ENCODE measurements around the gene TNS3.

- no peak for TF ChIP-seq POLR2A (IDR thresholded peaks at IDR 0.05; ENCODE audit: low read length)
- no peak for TF ChIP-seq GATA1 (IDR thresholded peaks at IDR 0.05; ENCODE audit: low read depth, low read length)
Observed at GRCh38 chr7:47400001-47400400, 181.9 kb downstream of the TNS3 start.
